Natural killer cell (primary cell): Measurements from ENCODE around the gene CHL1. TPM values are rescaled to one million over a fixed set of nuclear protein-coding genes. Genes with fewer than 3 reads are reported as not detected.

Source experiments
- ATAC-seq, 3 donors: fragments of 150-1000 bp in 2 of 3; fragments of 200-7000 bp in 1 of 3; cut with Tn5 transposase; 1 replicate in 1 of 3; 2 replicates in 2 of 3; pipeline ENCODE4 v1.10.0; 2021; ENCODE audit warnings: mild to moderate bottlenecking in 2 of 3, moderate library complexity in 2 of 3
- DNase-seq, 2 donors: peaks; one replicate each; pipeline versions ENCODE4 v3.0.0 to v3.0.0-alpha.2; 2013 to 2021; ENCODE audit warnings: mixed read lengths in 1 of 2
- H3K27ac ChIP-seq: one replicate; pipeline ENCODE4 v1.5.1; 2013; ENCODE audit warnings: mild to moderate bottlenecking, low read length
- H3K27me3 ChIP-seq: one replicate; pipeline ENCODE4 v1.6.1; 2013; ENCODE audit warnings: low read length; ENCODE audit not compliant: control insufficient read depth, insufficient read depth
- H3K36me3 ChIP-seq: one replicate; pipeline ENCODE4 v1.6.1; 2013; ENCODE audit warnings: low read length; ENCODE audit not compliant: control insufficient read depth, insufficient read depth
- H3K4me1 ChIP-seq: one replicate; pipeline ENCODE4 v1.6.1; 2013; ENCODE audit warnings: low read length; ENCODE audit not compliant: control insufficient read depth, insufficient read depth
- H3K4me3 ChIP-seq: one replicate; pipeline ENCODE4 v1.5.1; 2013; ENCODE audit warnings: low read length
- H3K9me3 ChIP-seq: one replicate; pipeline ENCODE4 v1.6.1; 2013; ENCODE audit warnings: low read length; ENCODE audit not compliant: control insufficient read depth, insufficient read depth
- H3K27ac Mint-ChIP-seq, 2 donors: one replicate each; pipeline ENCODE4 v1.8.0; 2022; ENCODE audit warnings: mild to moderate bottlenecking in 2 of 2, mixed read lengths in 2 of 2, moderate library complexity in 1 of 2
- H3K27me3 Mint-ChIP-seq, 2 donors: one replicate each; pipeline ENCODE4 v1.8.0; 2022; ENCODE audit warnings: low read depth in 2 of 2, mixed read lengths in 2 of 2
- H3K36me3 Mint-ChIP-seq: one replicate; pipeline ENCODE4 v1.8.0; 2022; ENCODE audit warnings: mixed read lengths
- H3K4me1 Mint-ChIP-seq, 2 donors: one replicate each; pipeline ENCODE4 v1.8.0; 2022; ENCODE audit warnings: mixed read lengths in 2 of 2
- H3K4me3 Mint-ChIP-seq: one replicate; pipeline ENCODE4 v1.8.0; 2022; ENCODE audit warnings: mild to moderate bottlenecking, moderate library complexity, mixed read lengths
- H3K9me3 Mint-ChIP-seq, 2 donors: one replicate each; pipeline ENCODE4 v1.8.0; 2022; ENCODE audit warnings: mixed read lengths in 2 of 2
- WGBS: methylation state at CpG from one replicate; pipeline ENCODE4 v1.1.7; 2013; ENCODE audit warnings: missing lambda C conversion rate; ENCODE audit not compliant: insufficient coverage; 5-methylcytosine and 5-hydroxymethylcytosine counted together
- intact Hi-C: fragments of 100-400 bp; cut with micrococcal nuclease; formaldehyde crosslinking; loops from one replicate; pipeline ENCODE4 v1.14.2; 2022
- total RNA-seq, 4 donors: library from RNA; stranded (reverse); fragments of 120-200 nt in 1 of 4; gene quantifications; one replicate each; pipeline versions ENCODE4 v1.2.3 to v1.2.4, GENCODE V29; 2013 to 2022
- TF ChIP-seq, protein P1 (sequence below): fragments of 200-600 bp; IDR thresholded peaks from one replicate; pipeline ENCODE4 v1.8.0; 2022; ENCODE audit warnings: antibody characterized with exemption

The CHL1 gene
- total RNA-seq, 3 donors from 2014 or later (not counting 1 experiment from before 2014, with no cell fraction given): not detected

DNA sequence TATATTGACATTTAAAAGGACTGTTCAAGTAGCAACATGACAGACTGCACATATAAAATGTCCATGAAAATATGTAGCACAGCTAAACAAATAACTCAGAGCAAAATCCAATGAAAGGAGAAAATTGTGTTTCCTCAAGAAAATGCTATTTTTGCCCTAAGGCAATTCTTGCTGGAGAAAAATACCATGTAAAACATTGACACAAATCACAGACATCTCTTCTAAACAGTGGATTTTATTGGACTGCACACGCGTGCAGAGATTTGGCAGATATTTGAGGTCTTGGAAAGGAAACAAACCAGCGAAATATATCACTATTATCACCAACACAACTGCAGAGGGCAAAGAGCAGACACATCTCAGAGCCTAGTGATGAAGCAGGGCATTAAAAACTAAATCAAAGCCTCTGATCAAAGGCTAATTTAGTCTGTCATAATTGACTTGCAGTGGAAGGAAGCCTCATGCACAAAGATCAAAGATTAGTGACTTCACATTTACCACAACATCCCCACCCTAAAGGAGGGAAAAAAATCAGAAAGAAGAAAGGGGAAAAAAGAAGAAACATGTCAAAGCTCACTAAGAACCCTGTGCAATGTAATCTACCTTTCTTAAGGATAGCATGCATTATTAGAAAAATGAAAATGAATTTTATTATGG lies 52.4 kb downstream of the CHL1 start:
- TF ChIP-seq, protein P1, sequence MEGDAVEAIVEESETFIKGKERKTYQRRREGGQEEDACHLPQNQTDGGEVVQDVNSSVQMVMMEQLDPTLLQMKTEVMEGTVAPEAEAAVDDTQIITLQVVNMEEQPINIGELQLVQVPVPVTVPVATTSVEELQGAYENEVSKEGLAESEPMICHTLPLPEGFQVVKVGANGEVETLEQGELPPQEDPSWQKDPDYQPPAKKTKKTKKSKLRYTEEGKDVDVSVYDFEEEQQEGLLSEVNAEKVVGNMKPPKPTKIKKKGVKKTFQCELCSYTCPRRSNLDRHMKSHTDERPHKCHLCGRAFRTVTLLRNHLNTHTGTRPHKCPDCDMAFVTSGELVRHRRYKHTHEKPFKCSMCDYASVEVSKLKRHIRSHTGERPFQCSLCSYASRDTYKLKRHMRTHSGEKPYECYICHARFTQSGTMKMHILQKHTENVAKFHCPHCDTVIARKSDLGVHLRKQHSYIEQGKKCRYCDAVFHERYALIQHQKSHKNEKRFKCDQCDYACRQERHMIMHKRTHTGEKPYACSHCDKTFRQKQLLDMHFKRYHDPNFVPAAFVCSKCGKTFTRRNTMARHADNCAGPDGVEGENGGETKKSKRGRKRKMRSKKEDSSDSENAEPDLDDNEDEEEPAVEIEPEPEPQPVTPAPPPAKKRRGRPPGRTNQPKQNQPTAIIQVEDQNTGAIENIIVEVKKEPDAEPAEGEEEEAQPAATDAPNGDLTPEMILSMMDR: no peak
- Histone ChIP-seq H3K9me3 (no peaks in the 10 kb centered on the region), H3K27me3 (no peaks in the 10 kb centered on the region), H3K27ac (no peak overlapping the region), H3K4me1 (no peaks in the 10 kb centered on the region), H3K4me3 (no peak overlapping the region), H3K36me3 (no peaks in the 10 kb centered on the region)
- Mint-ChIP-seq H3K4me1 (no peaks in the 10 kb centered on the region), H3K4me3 (no peak overlapping the region), H3K27me3 (no peaks in the 10 kb centered on the region), H3K9me3 (peaks cover 3 to 4% of the 10 kb centered on the region in 2 donors), H3K36me3 (no peaks in the 10 kb centered on the region), H3K27ac (no peak overlapping the region)
- ATAC-seq (no peak), DNase-seq (no peak)
- 80% methylated on average over 3 of the region's 3 CpGs for WGBS
- intact Hi-C loops: no loop called here

DNA sequence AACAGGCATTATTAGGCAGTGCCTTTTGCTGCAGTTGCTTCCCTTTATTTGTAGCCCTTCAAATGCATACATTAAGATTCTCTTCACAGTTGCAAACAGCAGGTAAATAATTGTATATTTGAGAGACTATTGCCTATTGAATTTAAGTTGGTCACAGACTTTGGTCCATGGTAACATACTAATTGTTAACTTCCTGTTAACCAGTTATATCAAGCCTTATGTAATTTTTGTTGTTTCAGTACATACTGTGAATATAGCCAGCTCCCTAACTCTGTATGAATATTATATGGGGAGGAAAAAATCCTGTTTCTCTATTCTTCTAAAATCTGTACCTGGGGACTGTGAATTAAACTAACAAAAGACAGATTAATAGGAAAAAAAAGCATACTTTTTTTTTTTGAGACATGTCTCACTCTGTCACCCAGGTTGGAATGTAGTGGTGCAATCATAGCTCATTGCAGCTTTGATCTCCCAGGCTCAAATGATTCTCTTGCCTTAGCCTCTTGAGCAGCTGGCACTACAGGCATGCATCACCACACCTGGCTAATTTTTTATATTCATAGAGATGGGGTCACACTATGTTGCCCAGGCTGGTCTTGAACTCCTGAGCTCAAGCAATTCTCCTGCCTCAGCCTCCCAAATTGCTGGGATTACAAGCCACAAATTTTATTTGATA lies 53.2 kb downstream of the CHL1 start:
- no peak overlapping the region for H3K27ac Mint-ChIP-seq

DNA sequence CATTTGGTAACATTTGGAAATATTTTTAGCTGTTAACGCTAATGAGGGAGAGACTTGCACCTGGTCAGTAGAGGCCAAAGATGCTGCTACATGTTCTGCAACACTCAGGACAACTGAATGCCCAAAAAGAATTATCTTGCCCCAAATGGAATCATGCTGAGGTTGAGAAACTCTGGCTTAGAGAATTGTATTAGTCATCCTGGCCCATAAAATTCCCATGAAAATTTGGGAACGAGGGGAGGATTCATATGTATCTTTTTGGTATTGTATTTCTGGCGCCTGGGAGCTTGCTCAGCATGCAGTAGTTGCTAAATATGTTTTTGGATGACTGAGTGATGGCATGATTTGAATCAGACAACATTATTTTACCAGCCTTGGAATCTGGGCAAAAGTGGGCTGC lies 59.9 kb downstream of the CHL1 start:
- no peaks in the 10 kb centered on the region for H3K4me1 Mint-ChIP-seq
- Histone ChIP-seq H3K36me3 (no peaks in the 10 kb centered on the region), H3K4me3 (no peak overlapping the region), H3K4me1 (no peaks in the 10 kb centered on the region), H3K9me3 (peaks cover 4% of the 10 kb centered on the region), H3K27ac (no peak overlapping the region), H3K27me3 (no peaks in the 10 kb centered on the region)
- H3K27me3 Mint-ChIP-seq: no peaks in the 10 kb centered on the region
- intact Hi-C loops: no loop called here
- WGBS: 80% methylated on average over 3 of the region's 3 CpGs
- TF ChIP-seq, protein P1: no peak
- H3K9me3 Mint-ChIP-seq: peaks cover 4 to 6% of the 10 kb centered on the region in 2 donors
- H3K4me3 Mint-ChIP-seq: no peak overlapping the region
- ATAC-seq (no peak), DNase-seq (no peak)
- H3K27ac Mint-ChIP-seq: no peak overlapping the region
- no peaks in the 10 kb centered on the region for H3K36me3 Mint-ChIP-seq

More for the DNA sequence above, 53.2 kb downstream of the CHL1 start:
- no peak overlapping the region for H3K4me3 ChIP-seq
- H3K4me1 Mint-ChIP-seq: no peaks in the 10 kb centered on the region
- no peak overlapping the region for H3K27ac ChIP-seq
- peaks cover 3 to 4% of the 10 kb centered on the region in 2 donors for H3K9me3 Mint-ChIP-seq
- H3K36me3 ChIP-seq: no peaks in the 10 kb centered on the region
- no peak overlapping the region for H3K4me3 Mint-ChIP-seq
- no peaks in the 10 kb centered on the region for H3K9me3 ChIP-seq
- DNase-seq: no peak
- no peaks in the 10 kb centered on the region for H3K27me3 ChIP-seq
- no peak for ATAC-seq
- H3K36me3 Mint-ChIP-seq: no peaks in the 10 kb centered on the region
- H3K4me1 ChIP-seq: no peaks in the 10 kb centered on the region
- no peaks in the 10 kb centered on the region for H3K27me3 Mint-ChIP-seq
- TF ChIP-seq, protein P1: no peak
- intact Hi-C loops: no loop called here
